HFF-Myc (cell line): Measurements from ENCODE around the gene PWWP2B.

Experiments used
- DNase-seq: peaks from one replicate; pipeline ENCODE4 v3.0.0-alpha.2; 2011; ENCODE audit warnings: low read depth; ENCODE audit errors: extremely low read depth
- H3K4me3 ChIP-seq: replicated peaks from 2 replicates; pipeline ENCODE4 v1.5.1; 2011; ENCODE audit warnings: low read depth, mild to moderate bottlenecking, control low read depth, low read length
- CTCF ChIP-seq: IDR thresholded peaks from 2 replicates; pipeline ENCODE4 v1.5.1; 2012; ENCODE audit warnings: mild to moderate bottlenecking, low read depth, low read length, control low read depth; ENCODE audit errors: missing control alignments

The PWWP2B gene

GRCh38 chr10:132356621-132357195 lies 40.3 kb upstream of the PWWP2B start:
- DNase-seq = no peak
- no peak for TF ChIP-seq CTCF
- no peak overlapping the region for H3K4me3 ChIP-seq

- TF ChIP-seq CTCF = no peak
- no peak overlapping the region for H3K4me3 ChIP-seq
- DNase-seq = no peak
These were observed 39.5 kb upstream of the PWWP2B start for GRCh38 chr10:132357286-132358058.

- H3K4me3 ChIP-seq = no peak overlapping the region
- DNase-seq = no peak
- TF ChIP-seq CTCF = no peak
These were observed 37.5 kb upstream of the PWWP2B start for GRCh38 chr10:132359305-132360040.

GRCh38 chr10:132360766-132361447 lies 36.1 kb upstream of the PWWP2B start:
- H3K4me3 ChIP-seq = no peak overlapping the region
- peak; percentile 75 for TF ChIP-seq CTCF
- no peak for DNase-seq

GRCh38 chr10:132361581-132362101 lies 35.4 kb upstream of the PWWP2B start:
- H3K4me3 ChIP-seq = no peak overlapping the region
- TF ChIP-seq CTCF = no peak
- no peak for DNase-seq

GRCh38 chr10:132362151-132362611 lies 34.8 kb upstream of the PWWP2B start:
- no peak overlapping the region for H3K4me3 ChIP-seq
- TF ChIP-seq CTCF = no peak
- DNase-seq = no peak
